Upper lobe of right lung (tissue), 1 donor: ENCODE measurements around the gene MAPK1. TPM values are rescaled to one million over a fixed set of nuclear protein-coding genes. Genes with fewer than 3 reads are reported as not detected.
"Not testable (repeated sequence)": the region's sequence is repeated elsewhere in the genome, so short reads cannot be mapped to it uniquely, and the experiment has no call there.

Experiments
- ATAC-seq: fragments of 200-7000 bp; cut with Tn5 transposase; one replicate; pipeline ENCODE4 v1.9.1; 2020; ENCODE audit warnings: mild to moderate bottlenecking, moderate library complexity
- DNase-seq: peaks from one replicate; pipeline ENCODE4 v3.0.0-alpha.2; 2020
- H3K27ac ChIP-seq: fragments of 200-600 bp; one replicate; pipeline ENCODE4 v1.8.0; 2022
- H3K27me3 ChIP-seq: fragments of 200-600 bp; one replicate; pipeline ENCODE4 v1.8.0; 2022; ENCODE audit warnings: mild to moderate bottlenecking
- H3K36me3 ChIP-seq: fragments of 200-600 bp; one replicate; pipeline ENCODE4 v1.8.0; 2022
- H3K4me1 ChIP-seq: fragments of 200-600 bp; one replicate; pipeline ENCODE4 v1.8.0; 2022
- H3K4me3 ChIP-seq: fragments of 200-600 bp; one replicate; pipeline ENCODE4 v1.8.0; 2022; ENCODE audit warnings: mild to moderate bottlenecking
- H3K9me3 ChIP-seq: fragments of 200-600 bp; one replicate; pipeline ENCODE4 v1.8.0; 2022
- intact Hi-C: fragments of 100-400 bp; cut with DNase I; formaldehyde crosslinking; loops from one replicate; pipeline ENCODE4 v1.11.0; 2022
- total RNA-seq: library from RNA; stranded (reverse); fragmentation: NEBNext Ultra II Directional; extraction: Animal tissue kit (Norgen Biotek cat#: 25700); gene quantifications from one replicate; pipeline ENCODE4 v1.2.1, GENCODE V29; 2021
- TF ChIP-seq, protein P1 (sequence below): fragments of 200-600 bp; IDR thresholded peaks from one replicate; pipeline ENCODE4 v1.8.0; 2022; ENCODE audit warnings: antibody characterized with exemption
- donor health status: DM: no; HTN: yes; CAD: no; lungs with severe emphysema.

Gene MAPK1
- total RNA-seq, 1 donor from 2014 or later: 134 TPM

DNA sequence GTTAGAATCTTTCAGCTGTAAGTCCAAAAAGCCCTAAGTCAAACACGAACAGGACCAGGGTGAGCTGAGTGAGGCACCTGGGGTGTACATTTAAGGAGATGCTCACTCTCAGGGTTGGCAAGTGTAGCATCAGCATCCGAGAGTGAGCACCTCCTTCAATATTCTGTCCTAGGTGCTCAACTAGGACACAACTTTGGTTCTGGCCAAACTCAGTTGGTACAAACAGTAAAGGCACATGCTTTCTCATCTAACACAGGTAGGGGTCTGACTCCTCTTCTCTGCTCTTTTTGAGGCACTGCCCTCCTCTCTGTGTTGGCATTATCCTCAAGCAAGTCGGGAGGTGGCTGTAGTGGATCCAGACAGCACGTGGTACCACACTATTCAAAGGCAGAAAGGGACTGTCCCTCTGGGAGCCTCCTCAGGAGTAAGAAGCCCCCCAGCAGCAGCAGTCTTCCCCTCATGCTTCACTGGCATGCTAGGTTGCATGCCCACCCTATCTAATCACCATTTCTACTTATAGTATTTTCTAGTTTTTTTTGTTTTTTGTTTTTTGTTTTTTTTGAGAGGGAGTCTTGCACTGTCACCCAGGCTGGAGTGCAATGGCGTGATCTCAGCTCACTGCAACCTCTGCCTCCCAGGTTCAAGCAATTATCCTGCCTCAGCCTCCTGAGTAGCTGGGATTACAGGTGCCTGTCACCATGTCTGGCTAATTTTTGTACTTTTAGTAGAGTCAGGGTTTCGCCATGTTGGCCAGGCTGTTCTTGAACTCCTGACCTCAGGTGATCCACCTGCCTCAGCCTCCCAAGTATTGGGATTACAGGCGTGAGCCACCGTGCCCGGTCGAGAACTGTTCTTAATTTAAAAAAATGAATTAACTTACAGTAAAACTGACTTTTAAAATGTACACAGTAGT lies 14.7 kb upstream of the MAPK1 start:
- Histone ChIP-seq H3K9me3 (no peaks in the 10 kb centered on the region), H3K27me3 (no peaks in the 10 kb centered on the region), H3K27ac (no peak overlapping the region), H3K36me3 (no peaks in the 10 kb centered on the region), H3K4me1 (no peaks in the 10 kb centered on the region), H3K4me3 (no peak overlapping the region)
- no peak for ATAC-seq
- TF ChIP-seq, protein P1, sequence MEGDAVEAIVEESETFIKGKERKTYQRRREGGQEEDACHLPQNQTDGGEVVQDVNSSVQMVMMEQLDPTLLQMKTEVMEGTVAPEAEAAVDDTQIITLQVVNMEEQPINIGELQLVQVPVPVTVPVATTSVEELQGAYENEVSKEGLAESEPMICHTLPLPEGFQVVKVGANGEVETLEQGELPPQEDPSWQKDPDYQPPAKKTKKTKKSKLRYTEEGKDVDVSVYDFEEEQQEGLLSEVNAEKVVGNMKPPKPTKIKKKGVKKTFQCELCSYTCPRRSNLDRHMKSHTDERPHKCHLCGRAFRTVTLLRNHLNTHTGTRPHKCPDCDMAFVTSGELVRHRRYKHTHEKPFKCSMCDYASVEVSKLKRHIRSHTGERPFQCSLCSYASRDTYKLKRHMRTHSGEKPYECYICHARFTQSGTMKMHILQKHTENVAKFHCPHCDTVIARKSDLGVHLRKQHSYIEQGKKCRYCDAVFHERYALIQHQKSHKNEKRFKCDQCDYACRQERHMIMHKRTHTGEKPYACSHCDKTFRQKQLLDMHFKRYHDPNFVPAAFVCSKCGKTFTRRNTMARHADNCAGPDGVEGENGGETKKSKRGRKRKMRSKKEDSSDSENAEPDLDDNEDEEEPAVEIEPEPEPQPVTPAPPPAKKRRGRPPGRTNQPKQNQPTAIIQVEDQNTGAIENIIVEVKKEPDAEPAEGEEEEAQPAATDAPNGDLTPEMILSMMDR: no peak
- no peak for DNase-seq
- intact Hi-C loops: no loop called here

DNA sequence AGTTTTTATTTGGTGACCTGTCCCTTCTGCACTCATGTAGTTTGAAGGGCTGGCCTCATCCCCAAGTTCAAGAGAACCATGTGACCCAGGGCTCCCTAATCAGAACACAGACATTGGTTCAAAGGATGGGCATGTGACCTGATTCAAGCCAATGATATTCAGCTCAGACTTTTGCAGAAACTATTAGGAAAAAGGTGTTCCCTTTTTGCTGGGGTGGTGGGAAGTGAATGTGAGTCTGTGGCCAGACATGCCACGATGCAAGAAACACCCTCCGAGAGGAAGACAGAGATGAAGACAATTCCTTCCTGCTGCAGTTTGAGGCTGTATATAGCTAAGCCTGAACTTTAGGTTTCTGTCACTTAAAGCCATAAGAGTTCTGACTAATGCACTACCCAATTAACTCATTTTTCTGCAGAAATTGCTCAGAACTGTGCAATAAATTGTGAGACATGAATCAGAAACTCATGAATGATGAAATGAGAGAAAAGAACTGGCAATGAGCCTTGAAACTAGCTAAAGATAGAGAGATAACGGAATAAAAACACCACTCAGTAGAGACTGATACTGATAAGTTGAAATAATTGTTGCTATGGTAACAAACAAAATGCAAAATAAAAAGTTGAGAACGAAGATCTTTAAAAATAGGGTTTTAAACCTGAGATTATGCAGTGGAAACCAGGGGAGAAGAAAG lies 9.2 kb upstream of the MAPK1 start:
- ATAC-seq (peak; percentile 64), DNase-seq (no peak)
- no peaks in the 10 kb centered on the region for H3K4me1 ChIP-seq
- H3K36me3 ChIP-seq: no peaks in the 10 kb centered on the region
- no peaks in the 10 kb centered on the region for H3K27me3 ChIP-seq
- no peaks in the 10 kb centered on the region for H3K9me3 ChIP-seq
- TF ChIP-seq, protein P1: no peak
- H3K27ac ChIP-seq: no peak overlapping the region
- H3K4me3 ChIP-seq: no peak overlapping the region
- intact Hi-C loops: no loop called here

DNA sequence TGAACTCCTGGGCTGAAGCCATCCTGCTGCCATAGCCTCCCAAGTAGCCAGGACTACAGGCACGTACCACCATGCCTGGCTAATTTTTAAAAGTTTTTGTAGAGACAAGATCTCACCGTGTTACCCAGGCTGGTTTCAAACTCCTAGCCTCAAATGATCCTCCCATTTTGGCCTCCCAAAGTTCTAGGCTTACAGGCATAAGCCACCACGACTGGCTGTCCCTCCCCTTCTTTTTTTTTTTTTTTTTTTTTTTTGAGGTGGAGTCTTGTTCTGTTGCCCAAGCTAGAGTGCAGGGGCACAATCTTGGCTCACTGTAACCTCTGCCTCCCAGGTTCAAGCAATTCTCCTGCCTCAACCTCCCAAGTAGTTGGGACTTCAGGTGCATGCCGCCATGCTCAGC lies 7.5 kb upstream of the MAPK1 start:
- H3K27me3 ChIP-seq, ATAC-seq, H3K4me1 ChIP-seq, DNase-seq, H3K27ac ChIP-seq, H3K4me3 ChIP-seq, intact Hi-C loops, H3K9me3 ChIP-seq, H3K36me3 ChIP-seq: not testable (repeated sequence)

GRCh38 chr22:21873619-21874018 lies 6.2 kb upstream of the MAPK1 start:
- H3K36me3 ChIP-seq: no peaks in the 10 kb centered on the region
- no peaks in the 10 kb centered on the region for H3K4me1 ChIP-seq
- TF ChIP-seq, protein P1: no peak
- intact Hi-C loops: no loop called here
- ATAC-seq: no peak
- H3K27ac ChIP-seq: no peak overlapping the region
- H3K9me3 ChIP-seq: no peaks in the 10 kb centered on the region
- no peak overlapping the region for H3K4me3 ChIP-seq
- no peaks in the 10 kb centered on the region for H3K27me3 ChIP-seq
- no peak for DNase-seq

- DNase-seq, intact Hi-C loops, H3K27ac ChIP-seq, H3K9me3 ChIP-seq, H3K27me3 ChIP-seq, H3K4me3 ChIP-seq, ATAC-seq, H3K36me3 ChIP-seq, H3K4me1 ChIP-seq: not testable (repeated sequence)
Measured at GRCh38 chr22:21872741-21873140, 5.3 kb upstream of the MAPK1 start.

DNA sequence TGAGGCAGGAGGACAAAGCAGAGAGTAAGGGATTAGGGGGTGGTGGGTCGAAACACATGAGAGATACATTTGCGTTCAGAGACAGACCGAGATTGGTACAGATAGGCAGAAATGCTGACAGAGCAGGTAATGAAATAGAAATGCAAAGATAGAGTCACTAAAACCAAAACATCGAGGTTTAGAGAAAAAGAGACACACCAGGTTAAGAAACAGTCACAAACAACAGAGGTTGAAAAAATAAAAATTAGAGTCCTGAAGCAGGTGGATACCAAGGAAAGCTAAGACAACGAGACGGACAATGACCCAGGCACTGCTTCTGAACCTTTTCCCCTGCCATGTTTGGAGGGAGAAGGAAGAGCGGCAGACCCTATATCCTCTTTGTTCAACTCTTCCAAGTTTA lies 1.2 kb upstream of the MAPK1 start:
- TF ChIP-seq, protein P1: no peak
- Histone ChIP-seq H3K27me3 (no peaks in the 10 kb centered on the region), H3K4me3 (peak overlapping the region; percentile 85), H3K4me1 (peaks cover 23% of the 10 kb centered on the region), H3K9me3 (no peaks in the 10 kb centered on the region), H3K36me3 (no peaks in the 10 kb centered on the region), H3K27ac (no peak overlapping the region)
- DNase-seq (no peak), ATAC-seq (no peak)
- intact Hi-C loops: no loop called here
